NCI-H345 treated with DMSO at 0.1 percent for 48 hours (cell line): ENCODE results near the gene LRRC74B.

Source experiments
- DNase-seq: peaks from one replicate; lab custom pipeline; 2025; ENCODE audit not compliant: unreplicated experiment; lab: John Stamatoyannopoulos, UW

Gene LRRC74B

DNA sequence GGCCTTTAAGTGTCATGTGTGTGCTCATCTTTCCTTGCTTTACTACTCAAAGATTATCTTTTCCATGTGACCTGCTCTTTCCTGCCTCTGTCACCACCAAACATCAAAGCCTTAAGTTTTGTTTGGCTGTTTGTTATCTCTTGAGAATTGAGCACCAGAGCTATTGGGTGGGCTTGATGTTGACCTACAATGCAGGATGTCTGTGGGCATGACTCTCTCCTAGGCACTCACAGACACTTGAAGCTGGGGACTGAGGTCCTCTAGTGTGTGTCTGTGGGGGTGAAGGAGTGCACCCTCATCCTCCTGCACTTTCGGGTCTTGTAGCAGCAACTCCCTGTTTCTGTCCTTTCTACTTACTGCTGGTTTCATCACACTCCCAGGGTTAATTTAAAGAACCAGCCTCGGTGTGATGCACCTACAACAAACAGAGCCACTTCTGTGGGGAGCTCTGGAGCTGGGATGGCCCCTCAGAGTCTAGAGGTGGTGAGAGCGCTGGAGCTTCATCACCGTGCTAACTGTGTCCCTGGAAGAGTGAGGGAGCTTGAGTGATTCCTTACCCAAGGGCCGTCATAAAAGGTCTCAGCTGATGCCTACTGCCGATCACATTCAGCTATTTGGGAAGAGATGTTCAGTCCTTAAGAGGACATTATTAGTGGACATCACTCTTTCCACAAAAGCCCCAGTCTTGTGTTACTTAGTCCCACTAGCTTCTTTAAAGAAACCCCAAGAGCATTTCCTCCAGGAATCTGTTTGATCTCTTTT, 56.3 kb downstream of the LRRC74B start:
- DNase-seq: no peak

DNA sequence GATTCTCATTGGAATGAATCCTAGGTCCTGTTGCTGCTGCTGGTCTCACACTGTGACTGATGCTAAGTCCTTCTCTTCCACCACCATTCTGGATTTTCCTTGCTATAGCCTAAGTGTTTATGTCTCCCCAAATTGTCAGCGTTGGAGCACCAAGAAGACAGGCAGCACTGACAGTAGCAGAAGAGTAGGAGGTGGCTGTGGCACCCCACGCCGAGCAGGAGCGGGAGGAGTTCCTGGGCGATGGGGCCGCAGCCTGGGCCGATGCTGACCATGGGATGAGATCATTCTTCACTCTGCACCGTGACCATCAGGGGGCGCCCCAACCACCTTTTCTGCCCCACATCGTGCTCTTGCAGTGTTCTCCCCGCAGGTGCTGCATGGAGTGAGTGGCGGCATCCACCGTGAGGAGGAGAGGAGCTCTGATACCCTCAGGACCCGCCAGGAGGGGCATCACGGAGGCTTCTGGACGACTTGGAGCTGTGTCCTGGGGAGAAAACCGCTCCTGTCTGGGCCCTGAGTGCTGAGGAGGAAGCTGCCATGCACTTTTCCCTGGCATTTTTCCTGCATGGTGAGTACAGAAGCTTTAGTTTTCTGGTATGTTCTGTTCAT, 57.0 kb downstream of the LRRC74B start:
- no peak for DNase-seq

DNA sequence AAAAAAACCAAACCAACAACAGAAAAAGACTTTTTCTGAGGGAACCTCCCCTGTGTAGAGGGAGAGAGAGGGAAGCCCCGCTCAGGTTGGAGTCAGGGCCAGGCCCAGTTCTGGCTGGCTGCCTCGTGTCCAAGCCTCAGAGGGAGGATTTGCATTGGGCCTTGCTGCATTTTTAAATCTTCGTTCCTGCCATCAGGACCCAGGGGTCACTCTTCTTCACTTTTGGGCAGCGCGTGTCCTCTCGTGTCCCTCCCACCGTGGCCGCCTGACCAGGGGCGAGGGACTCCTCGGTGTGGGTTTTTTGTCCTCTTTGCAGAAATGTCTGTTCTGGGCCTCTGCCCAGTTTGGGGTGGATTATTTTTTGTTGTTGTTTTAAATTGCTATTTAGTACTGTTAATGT, 57.9 kb downstream of the LRRC74B start:
- no peak for DNase-seq

DNA sequence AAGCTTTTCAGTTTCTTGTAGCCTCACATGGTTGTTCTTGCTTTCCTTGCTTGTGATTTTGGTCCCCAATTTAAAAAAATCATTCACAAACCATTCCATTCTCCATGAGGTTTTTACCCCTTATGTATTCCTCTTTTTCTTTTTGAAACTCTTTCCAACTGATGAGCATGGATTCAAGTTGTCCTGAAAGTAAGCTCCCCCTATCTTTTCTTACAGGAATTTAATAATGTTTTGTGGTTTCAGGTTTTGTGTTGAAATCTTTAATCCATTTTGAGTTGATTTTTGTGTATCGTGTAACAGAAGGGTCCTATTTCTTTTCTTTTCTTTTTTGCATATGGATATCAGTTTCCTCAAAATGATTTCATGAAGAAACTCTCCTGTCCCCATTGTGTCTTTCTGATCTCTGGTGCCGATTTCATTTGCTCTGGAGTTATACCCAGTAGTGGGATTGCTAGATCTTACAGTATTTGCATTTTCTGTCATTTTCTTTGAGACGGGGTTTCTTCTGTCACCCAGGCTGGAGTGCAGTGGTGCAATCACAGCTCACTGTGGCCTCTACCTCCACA, 58.5 kb downstream of the LRRC74B start:
- DNase-seq: no peak

DNA sequence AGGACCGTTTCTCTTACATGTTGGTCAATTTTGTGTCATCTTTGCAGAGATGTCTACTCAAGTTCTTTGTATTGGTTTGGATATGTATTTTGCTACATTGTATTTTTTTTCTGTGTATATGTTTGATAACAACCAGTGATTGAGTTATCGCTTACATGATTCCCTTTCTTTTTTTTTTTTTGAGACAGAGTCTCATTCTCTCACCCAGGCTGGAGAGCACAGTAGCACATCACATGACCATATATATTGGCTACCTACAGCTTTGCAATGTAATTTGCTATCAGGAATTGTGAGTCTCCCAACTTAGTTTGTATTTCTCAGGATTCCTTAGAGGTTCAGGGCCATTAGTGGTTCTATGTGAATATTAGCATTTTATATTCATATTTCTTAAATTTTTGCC, 59.5 kb downstream of the LRRC74B start:
- DNase-seq: no peak

DNA sequence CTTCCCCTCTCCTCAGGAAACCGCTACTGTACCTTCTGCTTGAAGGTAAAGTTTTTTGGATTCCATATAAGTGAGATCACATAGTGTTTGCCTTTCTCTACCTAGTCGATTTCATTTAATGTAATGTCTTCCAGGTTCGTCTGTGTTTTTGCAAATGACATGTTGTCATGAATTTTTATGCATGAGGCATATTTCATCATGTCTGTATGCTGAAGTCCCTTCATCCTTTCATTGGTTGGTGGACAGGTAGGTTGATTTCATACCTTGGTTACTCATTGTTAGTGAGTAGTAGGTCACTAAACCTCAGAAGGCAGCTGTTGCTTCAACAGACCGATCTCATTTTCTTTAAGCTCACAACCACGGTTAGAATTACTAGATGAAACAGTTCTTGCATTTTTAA, 60.3 kb downstream of the LRRC74B start:
- no peak for DNase-seq

DNA sequence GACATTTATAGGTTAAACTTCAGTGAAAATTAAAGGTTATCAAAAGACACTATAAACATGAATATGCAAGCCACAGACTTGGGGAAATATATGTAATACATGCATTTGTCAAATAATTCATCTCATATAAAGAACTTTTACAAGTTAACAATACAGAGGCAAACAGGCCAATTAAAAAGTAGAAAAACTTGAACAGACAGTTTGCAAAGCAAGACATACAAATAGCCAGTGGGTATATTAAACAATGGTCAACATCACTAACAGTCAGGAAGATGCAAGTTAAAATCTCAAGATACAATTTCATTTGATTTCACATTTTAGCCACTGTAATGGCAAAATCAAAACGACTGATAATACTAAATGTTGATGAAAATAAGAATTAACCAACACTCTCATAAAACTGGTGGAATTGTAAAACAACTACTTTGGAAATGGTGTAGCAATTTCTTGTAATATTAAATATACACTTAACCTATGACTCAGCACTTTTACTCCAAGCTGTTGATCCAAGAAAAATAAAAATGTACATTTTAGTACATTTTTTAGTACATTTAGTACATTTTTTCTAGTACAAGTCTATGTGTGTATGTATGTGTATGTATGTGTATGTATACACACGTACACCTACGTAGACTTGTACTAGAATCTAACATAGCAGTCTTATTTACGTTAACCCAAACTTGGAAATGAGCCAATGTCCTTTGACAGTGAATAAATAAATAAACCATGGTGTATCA, 62.8 kb downstream of the LRRC74B start:
- no peak for DNase-seq
